IPS-15b (cell line): Measurements from ENCODE around the gene DDX54.
"Not testable (repeated sequence)": the region's sequence is repeated elsewhere in the genome, so short reads cannot be mapped to it uniquely, and the experiment has no call there.

Experiments
- H3K27me3 ChIP-seq: one replicate; pipeline ENCODE4 v1.6.1; 2013; ENCODE audit warnings: low read length; ENCODE audit not compliant: control insufficient read depth, insufficient read depth
- H3K36me3 ChIP-seq: one replicate; pipeline ENCODE4 v1.6.1; 2013; ENCODE audit warnings: low read length; ENCODE audit not compliant: control insufficient read depth, insufficient read depth
- H3K4me1 ChIP-seq: one replicate; pipeline ENCODE4 v1.6.1; 2013; ENCODE audit warnings: mild to moderate bottlenecking, low read length; ENCODE audit not compliant: control insufficient read depth, insufficient read depth
- H3K4me3 ChIP-seq: one replicate; pipeline ENCODE4 v1.5.1; 2013; ENCODE audit warnings: low read depth, low read length
- H3K9ac ChIP-seq: one replicate; pipeline ENCODE4 v1.6.1; 2013; ENCODE audit warnings: low read depth, mild to moderate bottlenecking, low read length
- H3K9me3 ChIP-seq: one replicate; pipeline ENCODE4 v1.6.1; 2013; ENCODE audit warnings: mild to moderate bottlenecking, low read length; ENCODE audit not compliant: control insufficient read depth, insufficient read depth

Gene DDX54

DNA sequence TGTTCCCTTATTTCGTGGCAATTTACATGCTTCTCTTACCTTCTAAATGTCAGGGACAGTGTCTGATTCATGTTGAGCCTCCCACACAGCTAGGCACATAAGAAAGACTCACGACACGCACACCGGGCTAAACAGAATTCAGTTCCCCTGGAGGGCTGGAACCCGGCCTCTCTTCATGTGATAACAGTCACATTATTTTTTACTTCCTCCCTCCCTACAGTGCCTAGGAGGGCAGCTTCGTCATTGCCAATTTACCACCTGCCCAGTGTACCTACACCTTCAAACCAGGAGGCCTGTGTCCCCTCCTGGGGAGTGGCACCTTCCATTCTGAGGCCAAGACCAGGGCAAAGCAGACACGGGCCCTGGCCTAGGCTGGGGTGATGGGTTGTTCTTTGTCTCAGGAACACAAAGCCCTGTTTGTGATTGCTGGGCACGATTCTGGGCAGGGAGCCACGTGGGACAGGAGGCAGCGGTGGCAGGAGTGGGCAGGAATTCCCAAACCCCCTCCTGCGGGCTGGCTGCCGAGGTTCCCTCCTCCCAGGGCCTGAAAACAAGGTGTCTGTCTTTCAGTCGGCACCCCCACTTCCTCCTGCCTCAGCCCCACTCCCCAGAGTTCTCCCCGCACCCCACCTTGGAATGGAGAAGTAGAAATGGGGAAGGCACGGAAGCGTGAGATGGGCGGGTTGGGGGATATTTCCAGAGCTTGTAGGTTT lies 42.9 kb downstream of the DDX54 start:
- Histone ChIP-seq H3K4me1 (peaks cover 2% of the 10 kb centered on the region), H3K9ac (no peak overlapping the region)

GRCh38 chr12:113141716-113142115 lies 43.6 kb downstream of the DDX54 start:
- H3K27me3 ChIP-seq, H3K9me3 ChIP-seq, H3K9ac ChIP-seq, H3K4me1 ChIP-seq, H3K36me3 ChIP-seq, H3K4me3 ChIP-seq: not testable (repeated sequence)

More for the DNA sequence above, 42.9 kb downstream of the DDX54 start:
- no peak overlapping the region for H3K4me3 ChIP-seq
- H3K9me3 ChIP-seq = no peaks in the 10 kb centered on the region
- no peaks in the 10 kb centered on the region for H3K27me3 ChIP-seq
- no peaks in the 10 kb centered on the region for H3K36me3 ChIP-seq

DNA sequence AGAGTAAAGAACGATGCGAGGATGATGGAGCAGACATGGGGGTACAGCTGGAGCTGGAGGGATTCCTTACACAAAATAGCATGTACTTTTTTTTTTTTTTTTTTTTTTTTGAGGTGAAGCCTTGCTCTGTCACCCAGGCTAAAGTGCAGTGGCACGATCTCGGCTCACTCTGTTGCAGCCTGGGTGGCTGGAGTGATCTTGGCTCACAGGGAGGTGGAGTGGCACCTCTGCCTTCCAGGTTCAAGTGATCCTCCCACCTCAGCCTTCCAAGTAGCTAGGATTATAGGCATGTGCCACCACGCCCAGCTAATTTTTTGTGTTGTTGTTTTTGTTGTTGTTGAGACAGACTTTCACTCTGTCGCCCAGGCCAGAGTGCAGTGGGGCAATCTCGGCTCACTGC lies 44.6 kb downstream of the DDX54 start:
- Histone ChIP-seq H3K9me3 (no peaks in the 10 kb centered on the region), H3K9ac (no peak overlapping the region), H3K36me3 (no peaks in the 10 kb centered on the region), H3K4me3 (no peak overlapping the region), H3K4me1 (peaks cover 6% of the 10 kb centered on the region), H3K27me3 (peaks cover 4% of the 10 kb centered on the region)

- no peaks in the 10 kb centered on the region for H3K36me3 ChIP-seq
- no peak overlapping the region for H3K4me3 ChIP-seq
- H3K9me3 ChIP-seq = no peaks in the 10 kb centered on the region
- peaks cover 6% of the 10 kb centered on the region for H3K4me1 ChIP-seq
- no peak overlapping the region for H3K9ac ChIP-seq
- H3K27me3 ChIP-seq = peaks cover 14% of the 10 kb centered on the region
These were observed 46.5 kb downstream of the DDX54 start for GRCh38 chr12:113138826-113139225.

DNA sequence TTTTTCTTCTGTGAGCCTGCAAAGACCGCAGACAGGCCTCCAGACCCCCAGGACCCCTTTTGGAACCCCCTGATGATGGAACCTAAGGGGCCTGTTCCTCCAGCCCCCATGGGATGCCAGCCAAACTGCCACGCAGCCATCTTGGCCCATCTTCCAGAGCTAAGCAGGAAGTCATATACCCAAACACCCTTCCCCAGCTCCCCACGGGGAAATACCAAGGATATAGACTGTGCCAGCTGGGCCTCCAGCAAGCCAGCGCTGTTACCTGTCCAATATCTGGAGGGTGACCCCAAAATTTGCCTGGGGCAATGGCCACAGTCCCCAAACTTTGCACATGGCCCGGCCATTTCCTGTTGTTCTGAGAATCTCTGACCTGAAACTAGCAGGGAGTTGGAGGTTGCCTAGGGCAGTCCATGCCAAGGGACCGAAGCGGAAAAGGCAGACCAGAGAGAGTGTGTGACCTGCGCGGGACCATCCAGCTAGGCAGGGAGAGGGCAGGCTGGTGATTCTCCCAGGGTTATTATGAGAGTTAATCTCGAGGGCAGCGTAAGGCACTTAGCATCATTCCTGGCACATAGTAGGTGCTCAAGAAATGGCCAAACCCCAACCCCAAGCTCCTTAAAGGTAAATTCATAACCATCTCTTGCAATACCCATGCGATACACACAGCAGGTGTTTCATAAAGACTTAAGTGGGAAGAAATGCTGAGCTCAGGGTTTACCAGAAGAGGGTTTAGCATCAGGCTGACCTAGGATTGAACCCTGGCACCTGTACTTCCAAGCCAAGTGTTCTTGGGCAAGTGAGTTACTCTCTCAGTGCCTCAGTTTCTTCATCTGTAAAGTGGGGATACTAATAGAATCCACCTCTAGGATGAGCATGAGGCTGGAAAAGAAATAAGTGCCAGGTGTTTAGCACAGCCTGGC lies 47.2 kb downstream of the DDX54 start:
- Histone ChIP-seq H3K4me1 (peaks cover 6% of the 10 kb centered on the region), H3K9ac (no peak overlapping the region), H3K9me3 (no peaks in the 10 kb centered on the region), H3K36me3 (no peaks in the 10 kb centered on the region), H3K27me3 (peaks cover 14% of the 10 kb centered on the region), H3K4me3 (no peak overlapping the region)

- peaks cover 14% of the 10 kb centered on the region for H3K27me3 ChIP-seq
- no peaks in the 10 kb centered on the region for H3K9me3 ChIP-seq
- no peak overlapping the region for H3K4me3 ChIP-seq
- H3K4me1 ChIP-seq = peaks cover 4% of the 10 kb centered on the region
- no peak overlapping the region for H3K9ac ChIP-seq
- no peaks in the 10 kb centered on the region for H3K36me3 ChIP-seq
These were observed 48.2 kb downstream of the DDX54 start for GRCh38 chr12:113136990-113137511.

GRCh38 chr12:113136128-113136989 lies 48.9 kb downstream of the DDX54 start:
- Histone ChIP-seq H3K27me3 (peaks cover 14% of the 10 kb centered on the region), H3K4me3 (peak overlapping the region; percentile 56), H3K9ac (peak overlapping the region; percentile 47), H3K4me1 (peaks cover 4% of the 10 kb centered on the region), H3K9me3 (no peaks in the 10 kb centered on the region), H3K36me3 (no peaks in the 10 kb centered on the region)

DNA sequence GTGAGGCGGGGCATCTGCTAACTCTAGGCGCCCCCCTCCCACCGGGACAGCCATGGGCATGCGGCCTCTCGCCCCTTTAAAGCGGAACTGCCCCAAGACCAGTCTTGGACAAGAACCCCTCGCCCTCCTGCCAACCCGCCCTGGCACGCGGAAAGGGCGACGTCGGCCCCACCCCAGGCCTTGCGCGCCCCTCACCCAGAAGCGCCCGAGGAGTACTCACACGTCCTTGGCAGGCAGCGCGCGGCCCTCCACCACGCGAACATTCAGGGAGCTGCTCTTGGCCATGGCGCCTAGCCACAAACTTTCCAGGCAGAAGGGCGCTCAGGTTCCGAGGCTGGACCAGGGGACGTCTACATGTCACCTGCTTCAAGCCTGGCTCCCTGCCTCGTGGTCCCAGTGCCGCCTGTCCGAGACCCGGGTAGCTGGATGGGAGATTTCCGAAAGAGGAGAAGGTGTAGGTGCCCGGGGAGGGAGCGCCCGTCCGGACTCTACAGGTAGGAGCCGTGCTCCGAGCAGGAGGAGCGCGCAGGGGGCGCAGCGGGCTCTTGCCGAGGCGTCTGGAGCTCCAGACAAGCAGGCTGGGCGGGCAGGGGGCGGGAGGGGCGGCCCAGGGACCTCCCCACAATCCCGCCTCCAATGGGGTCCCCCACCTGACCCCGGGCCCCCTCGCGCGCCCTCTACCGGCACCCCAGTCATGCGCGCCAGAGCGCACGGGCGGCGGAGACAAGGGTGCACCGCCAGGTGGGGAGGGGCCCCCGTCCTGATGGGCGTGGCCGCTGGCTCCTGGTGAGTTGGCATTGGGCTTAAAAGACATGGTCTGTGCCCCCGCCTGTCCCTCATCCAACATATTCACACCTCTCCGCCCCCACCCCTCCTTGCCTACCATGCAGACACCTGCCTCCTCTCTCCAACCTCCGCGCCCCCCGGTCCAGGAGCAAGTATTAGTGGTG lies 49.8 kb downstream of the DDX54 start, which contains the start of gene RASAL1:
Gene RASAL1 (minus strand): TSS at position 584 of the 950 bp plus-strand sequence. CDS start 299 bp downstream, at position 285.
- H3K36me3 ChIP-seq = no peaks in the 10 kb centered on the region
- H3K4me3 ChIP-seq = peak within 1 kb of the TSS; percentile 79
- H3K9me3 ChIP-seq = no peaks in the 10 kb centered on the region
- H3K4me1 ChIP-seq = peaks cover 4% of the 10 kb centered on the region
- H3K27me3 ChIP-seq = peaks cover 14% of the 10 kb centered on the region
- peak within 1 kb of the TSS; percentile 47 for H3K9ac ChIP-seq

DNA sequence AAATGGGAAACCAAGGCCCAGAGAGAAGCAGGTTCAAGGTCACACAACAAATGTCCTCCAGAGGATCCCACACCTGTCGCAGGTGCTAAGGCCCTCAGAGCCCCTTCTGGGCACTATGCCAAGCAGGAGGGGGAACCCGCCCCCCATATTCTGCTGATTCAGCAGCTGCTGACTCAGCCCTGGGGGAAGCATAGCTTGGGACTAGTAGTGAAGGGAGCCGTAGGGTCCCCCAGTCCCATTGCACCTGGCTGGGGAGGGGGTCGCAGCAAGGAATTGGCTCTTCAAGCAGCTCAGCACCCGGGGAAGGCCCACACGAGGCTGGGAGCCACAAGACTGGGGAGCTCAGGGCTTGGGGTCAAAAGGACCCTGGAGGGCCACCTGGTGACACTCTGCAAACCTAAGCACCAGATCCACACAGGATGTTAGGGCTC lies 50.7 kb downstream of the DDX54 start:
- Histone ChIP-seq H3K27me3 (peaks cover 14% of the 10 kb centered on the region), H3K9ac (no peak overlapping the region), H3K9me3 (no peaks in the 10 kb centered on the region), H3K36me3 (no peaks in the 10 kb centered on the region), H3K4me3 (peak overlapping the region; percentile 79), H3K4me1 (peaks cover 4% of the 10 kb centered on the region)

DNA sequence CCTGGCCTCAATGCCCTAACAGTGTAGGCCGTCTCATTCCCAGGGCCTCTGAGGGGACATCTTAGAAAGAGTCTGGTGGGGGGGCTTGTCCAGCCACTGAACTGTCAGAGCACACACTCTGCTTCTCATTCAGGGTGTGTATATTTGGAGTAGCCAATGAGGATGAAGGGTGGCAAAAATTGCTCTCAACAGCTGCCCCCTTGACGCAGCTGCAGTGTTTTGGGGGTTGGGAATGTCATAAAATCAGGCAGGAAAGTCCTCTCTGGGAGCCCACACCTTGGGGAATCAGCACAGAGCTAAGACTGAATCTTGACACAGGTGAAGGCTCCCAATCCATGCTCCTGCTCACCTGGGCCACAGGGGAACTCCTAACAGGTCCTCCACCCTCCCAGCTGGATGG lies 51.2 kb downstream of the DDX54 start:
- Histone ChIP-seq H3K9me3 (no peaks in the 10 kb centered on the region), H3K4me1 (peaks cover 4% of the 10 kb centered on the region), H3K9ac (no peak overlapping the region), H3K4me3 (peak overlapping the region; percentile 79), H3K27me3 (peaks cover 14% of the 10 kb centered on the region), H3K36me3 (no peaks in the 10 kb centered on the region)
